ENCODE data around the gene GPBAR1. TPM values are rescaled to one million over a fixed set of nuclear protein-coding genes. Genes with fewer than 3 reads are reported as not detected.

GPBAR1 gene
- total RNA-seq, 2 experiments from 2014 or later, result 0.14 to 0.19 TPM

DNA sequence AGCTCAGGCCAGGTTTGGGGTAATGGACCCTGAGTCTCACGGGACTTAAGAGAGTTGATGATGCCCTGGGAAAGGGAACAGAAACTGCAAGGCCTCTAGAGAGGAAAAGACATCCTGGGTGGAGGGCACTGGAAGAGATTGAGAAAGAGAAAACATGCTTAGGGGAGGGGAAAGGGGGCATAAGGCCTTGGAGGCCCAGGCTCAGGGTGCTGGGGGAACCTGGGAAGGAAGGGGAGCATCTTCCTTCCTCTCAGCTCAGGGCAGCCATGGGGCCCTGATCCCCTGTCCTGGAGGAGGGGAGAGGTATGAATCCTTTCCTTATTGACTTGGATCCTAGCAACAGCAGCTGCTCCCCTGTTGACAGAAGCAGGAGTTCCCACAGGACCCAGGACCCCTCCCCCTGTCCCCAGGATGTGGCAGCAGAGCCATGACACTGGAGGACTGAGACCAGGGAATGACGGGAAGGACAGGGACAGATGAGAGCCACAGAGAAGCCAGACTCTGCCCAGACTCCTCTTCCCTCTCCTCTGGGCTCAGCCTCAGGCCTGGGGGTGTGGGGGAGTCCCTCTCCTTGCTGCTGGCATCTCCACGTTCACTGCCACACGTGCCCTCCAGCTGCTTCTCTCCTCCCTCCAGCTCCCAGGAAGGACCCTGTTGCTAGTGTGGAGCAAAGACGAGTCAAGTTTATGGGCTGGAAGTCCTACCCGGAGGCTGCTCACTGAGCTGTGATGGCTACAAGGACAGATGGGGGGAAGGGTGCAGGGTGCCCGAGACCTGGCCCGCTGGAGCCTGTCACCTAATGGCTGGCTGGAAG is 815 bp downstream of the GPBAR1 start:
- ChIA-PET CTCF (interaction anchor here (1.8 kb wide), 1 partner anchor 10 kb away, joined by 5 read pairs; no protein-coding TSS in a partner anchor), POLR2A (interaction anchor here (0.6 to 1.8 kb wide), 2 partner anchors 9 to 61 kb away, joined by 4 to 6 read pairs; no protein-coding TSS in a partner anchor)

DNA sequence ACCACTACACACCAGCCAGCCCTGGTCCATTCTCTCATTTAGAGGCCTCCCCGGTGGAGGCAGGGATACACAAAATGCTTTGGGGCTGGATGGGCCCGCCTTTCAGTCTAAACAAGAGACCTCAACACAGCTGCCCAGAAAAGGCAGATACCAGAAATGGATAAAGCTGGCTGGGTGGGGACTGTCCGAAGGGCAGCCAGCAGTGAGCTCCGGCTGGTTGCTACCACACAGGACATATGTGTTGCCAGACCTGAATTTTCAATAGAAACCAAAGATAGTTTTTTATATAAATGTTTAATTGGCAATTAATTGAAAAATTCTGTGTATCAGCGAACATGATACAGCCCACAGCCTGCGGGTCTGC is 1.4 kb downstream of the GPBAR1 start:
- peaks cover 12% of the 10 kb centered on the region for H3K4me1 Mint-ChIP-seq (ENCODE audit: low read depth)
- H3K27me3 Mint-ChIP-seq, result no peaks in the 10 kb centered on the region
- no peak overlapping the region for H3K4me3 Mint-ChIP-seq
- H3K27ac Mint-ChIP-seq, result no peak overlapping the region
- H3K36me3 Mint-ChIP-seq, result peaks cover 10% of the 10 kb centered on the region
- H3K9me3 Mint-ChIP-seq, result no peaks in the 10 kb centered on the region
- POLR2A ChIA-PET, result interaction anchor here (0.6 to 1.8 kb wide), 2 partner anchors 10 to 61 kb away, joined by 4 to 6 read pairs; no protein-coding TSS in a partner anchor
- no peak for DNase-seq
- CTCF ChIA-PET, result interaction anchor here (1.8 kb wide), 1 partner anchor 9 kb away, joined by 5 read pairs; no protein-coding TSS in a partner anchor
- intact Hi-C loops (cut with micrococcal nuclease), result no loop called here

More for the DNA sequence above, 815 bp downstream of the GPBAR1 start:
- H3K27ac Mint-ChIP-seq, result no peak overlapping the region
- H3K9me3 Mint-ChIP-seq, result no peaks in the 10 kb centered on the region
- H3K4me3 Mint-ChIP-seq, result no peak overlapping the region
- intact Hi-C loops (cut with micrococcal nuclease), result no loop called here
- H3K36me3 Mint-ChIP-seq, result peaks cover 5% of the 10 kb centered on the region
- H3K27me3 Mint-ChIP-seq, result no peaks in the 10 kb centered on the region
- DNase-seq, result no peak
- H3K4me1 Mint-ChIP-seq (ENCODE audit: low read depth), result peaks cover 16% of the 10 kb centered on the region

DNA sequence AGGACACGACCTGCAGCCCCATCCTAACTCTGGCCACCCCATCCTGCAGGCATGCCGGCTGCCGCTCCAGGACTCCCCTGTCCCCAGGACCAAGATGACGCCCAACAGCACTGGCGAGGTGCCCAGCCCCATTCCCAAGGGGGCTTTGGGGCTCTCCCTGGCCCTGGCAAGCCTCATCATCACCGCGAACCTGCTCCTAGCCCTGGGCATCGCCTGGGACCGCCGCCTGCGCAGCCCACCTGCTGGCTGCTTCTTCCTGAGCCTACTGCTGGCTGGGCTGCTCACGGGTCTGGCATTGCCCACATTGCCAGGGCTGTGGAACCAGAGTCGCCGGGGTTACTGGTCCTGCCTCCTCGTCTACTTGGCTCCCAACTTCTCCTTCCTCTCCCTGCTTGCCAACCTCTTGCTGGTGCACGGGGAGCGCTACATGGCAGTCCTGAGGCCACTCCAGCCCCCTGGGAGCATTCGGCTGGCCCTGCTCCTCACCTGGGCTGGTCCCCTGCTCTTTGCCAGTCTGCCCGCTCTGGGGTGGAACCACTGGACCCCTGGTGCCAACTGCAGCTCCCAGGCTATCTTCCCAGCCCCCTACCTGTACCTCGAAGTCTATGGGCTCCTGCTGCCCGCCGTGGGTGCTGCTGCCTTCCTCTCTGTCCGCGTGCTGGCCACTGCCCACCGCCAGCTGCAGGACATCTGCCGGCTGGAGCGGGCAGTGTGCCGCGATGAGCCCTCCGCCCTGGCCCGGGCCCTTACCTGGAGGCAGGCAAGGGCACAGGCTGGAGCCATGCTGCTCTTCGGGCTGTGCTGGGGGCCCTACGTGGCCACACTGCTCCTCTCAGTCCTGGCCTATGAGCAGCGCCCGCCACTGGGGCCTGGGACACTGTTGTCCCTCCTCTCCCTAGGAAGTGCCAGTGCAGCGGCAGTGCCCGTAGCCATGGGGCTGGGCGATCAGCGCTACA is 2.1 kb downstream of the GPBAR1 start:
- H3K4me1 Mint-ChIP-seq (ENCODE audit: low read depth), result peaks cover 11% of the 10 kb centered on the region
- ChIA-PET CTCF (interaction anchor here (1.8 kb wide), 1 partner anchor 8 kb away, joined by 5 read pairs; no protein-coding TSS in a partner anchor), POLR2A (interaction anchor here (0.6 kb wide), 1 partner anchor 62 kb away, joined by 6 read pairs; no protein-coding TSS in a partner anchor)
- H3K27me3 Mint-ChIP-seq, result no peaks in the 10 kb centered on the region
- no peak overlapping the region for H3K4me3 Mint-ChIP-seq
- H3K9me3 Mint-ChIP-seq, result no peaks in the 10 kb centered on the region
- no peak for DNase-seq
- H3K27ac Mint-ChIP-seq, result no peak overlapping the region
- intact Hi-C loops (cut with micrococcal nuclease), result no loop called here
- peaks cover 12% of the 10 kb centered on the region for H3K36me3 Mint-ChIP-seq

DNA sequence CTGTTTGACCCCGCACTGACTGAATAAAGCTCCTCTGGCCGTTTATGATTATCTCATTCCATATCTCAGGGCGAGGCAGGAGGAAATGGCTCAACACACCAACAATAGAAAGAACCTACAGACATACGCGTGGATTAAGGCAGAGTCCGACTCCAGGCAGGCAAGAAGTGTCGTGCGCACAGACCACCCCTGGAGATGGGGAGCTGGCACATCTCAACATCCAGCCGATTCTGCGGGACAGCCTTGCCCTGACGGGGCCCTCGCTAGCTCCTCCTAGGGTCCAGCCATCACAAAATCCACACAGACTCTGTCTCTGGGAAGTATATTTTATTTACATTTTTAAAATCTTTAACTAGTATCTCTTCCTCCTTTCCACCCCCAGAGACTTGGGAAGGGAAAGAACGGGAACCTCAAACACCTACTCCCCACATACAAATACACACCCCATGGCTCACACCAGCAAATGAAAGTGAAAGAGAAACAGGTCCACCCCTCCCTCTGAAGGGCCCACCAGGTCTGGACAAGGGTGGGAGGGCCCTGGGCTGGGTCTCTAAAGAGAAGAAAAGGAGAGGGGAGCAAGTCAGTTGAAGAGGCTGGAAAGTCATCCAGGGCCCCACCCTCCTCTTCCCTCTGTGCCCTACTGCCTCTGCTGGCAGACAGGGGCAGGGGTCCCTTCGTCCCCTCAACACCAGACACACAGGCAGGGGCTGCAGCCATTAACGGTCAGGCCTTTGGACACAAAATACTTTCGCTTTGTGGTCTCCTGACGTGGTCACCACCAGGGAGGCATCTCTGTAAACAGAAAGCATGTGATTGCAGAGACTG is 3.2 kb downstream of the GPBAR1 start:
- Mint-ChIP-seq H3K4me3 (no peak overlapping the region), H3K9me3 (no peaks in the 10 kb centered on the region), H3K36me3 (peaks cover 12% of the 10 kb centered on the region), H3K4me1 (ENCODE audit: low read depth) (peaks cover 13% of the 10 kb centered on the region), H3K27me3 (no peaks in the 10 kb centered on the region), H3K27ac (no peak overlapping the region)
- intact Hi-C loops (cut with micrococcal nuclease), result no loop called here
- no peak for DNase-seq
- POLR2A ChIA-PET, result interaction anchor here (1.3 kb wide), 1 partner anchor 8 kb away, joined by 3 read pairs; no protein-coding TSS in a partner anchor
- CTCF ChIA-PET, result no interaction called here

DNA sequence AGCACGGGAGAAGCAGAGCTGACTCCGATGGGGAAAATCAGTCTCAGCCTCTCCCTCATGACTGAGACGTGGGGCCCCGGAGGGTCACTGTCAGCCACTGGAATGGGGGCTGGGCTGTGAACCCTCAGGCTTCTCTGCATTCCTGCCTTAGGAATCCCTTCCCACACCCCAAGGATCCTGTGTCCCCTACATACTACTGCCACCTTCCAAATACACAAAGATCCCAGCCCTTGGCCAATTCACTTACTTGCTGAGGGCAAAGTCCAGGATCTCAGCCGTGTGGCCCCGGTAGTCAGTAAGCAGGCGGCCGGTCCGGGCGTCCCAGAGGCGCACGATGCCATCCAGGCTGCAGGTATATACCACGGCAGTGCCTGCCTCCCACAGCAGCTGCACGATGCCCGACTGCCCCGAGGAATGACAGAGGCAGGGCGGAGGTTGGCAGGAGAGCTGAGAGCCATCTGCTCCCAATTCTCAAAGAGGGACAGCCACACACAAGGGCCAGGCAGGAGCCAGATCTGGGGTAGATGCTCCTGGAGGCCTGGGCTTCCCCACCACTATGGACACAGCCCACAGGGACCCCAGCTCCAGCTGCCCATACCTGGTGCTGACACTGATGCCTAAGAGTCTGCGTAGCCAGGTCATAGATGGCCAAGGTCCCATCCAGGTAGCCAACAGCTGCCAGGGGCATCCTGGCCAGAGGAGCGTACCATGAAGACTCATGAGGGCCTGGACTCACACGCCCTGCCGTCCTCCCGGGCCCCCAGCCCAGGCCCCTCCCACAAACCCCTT is 4.2 kb downstream of the GPBAR1 start:
- POLR2A ChIA-PET, result interaction anchor here (1.3 kb wide), 1 partner anchor 8 kb away, joined by 3 read pairs; no protein-coding TSS in a partner anchor

DNA sequence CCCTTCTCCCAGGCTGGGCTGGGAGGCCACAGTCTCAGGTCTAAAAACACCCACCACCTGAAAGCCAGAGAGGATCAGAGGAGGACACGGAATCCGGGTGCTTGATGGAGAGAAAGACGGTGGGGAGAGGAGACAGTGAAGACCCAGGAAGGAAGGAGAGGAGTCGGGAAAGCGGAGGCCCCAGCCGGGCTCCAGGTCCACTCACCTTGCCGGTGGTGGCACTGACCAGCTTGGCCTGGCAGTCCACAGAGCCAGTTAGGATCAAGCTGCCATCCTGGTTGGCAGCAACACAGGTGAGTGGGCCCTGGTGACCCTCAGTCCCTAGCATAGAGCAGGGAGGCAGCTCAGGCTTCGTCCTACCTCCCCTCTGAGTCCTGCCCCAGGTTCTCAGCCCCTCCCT is 4.8 kb downstream of the GPBAR1 start:
- H3K4me3 Mint-ChIP-seq, result no peak overlapping the region
- intact Hi-C loops (cut with micrococcal nuclease), result no loop called here
- H3K27ac Mint-ChIP-seq, result no peak overlapping the region
- H3K9me3 Mint-ChIP-seq, result no peaks in the 10 kb centered on the region
- no peaks in the 10 kb centered on the region for H3K27me3 Mint-ChIP-seq
- DNase-seq, result no peak
- ChIA-PET POLR2A (interaction anchor here (1.5 kb wide), 1 partner anchor 9 kb away, joined by 5 read pairs; no protein-coding TSS in a partner anchor), CTCF (interaction anchor here (1.5 kb wide), 1 partner anchor 8 kb away, joined by 4 read pairs; no protein-coding TSS in a partner anchor)
- H3K4me1 Mint-ChIP-seq (ENCODE audit: low read depth), result peaks cover 19% of the 10 kb centered on the region
- H3K36me3 Mint-ChIP-seq, result peaks cover 16% of the 10 kb centered on the region

More for the DNA sequence above, 4.2 kb downstream of the GPBAR1 start:
- Mint-ChIP-seq H3K9me3 (no peaks in the 10 kb centered on the region), H3K27me3 (no peaks in the 10 kb centered on the region), H3K36me3 (peaks cover 16% of the 10 kb centered on the region), H3K27ac (no peak overlapping the region), H3K4me1 (ENCODE audit: low read depth) (peaks cover 18% of the 10 kb centered on the region), H3K4me3 (no peak overlapping the region)
- intact Hi-C loops (cut with micrococcal nuclease), result no loop called here
- CTCF ChIA-PET, result no interaction called here
- DNase-seq, result no peak

DNA sequence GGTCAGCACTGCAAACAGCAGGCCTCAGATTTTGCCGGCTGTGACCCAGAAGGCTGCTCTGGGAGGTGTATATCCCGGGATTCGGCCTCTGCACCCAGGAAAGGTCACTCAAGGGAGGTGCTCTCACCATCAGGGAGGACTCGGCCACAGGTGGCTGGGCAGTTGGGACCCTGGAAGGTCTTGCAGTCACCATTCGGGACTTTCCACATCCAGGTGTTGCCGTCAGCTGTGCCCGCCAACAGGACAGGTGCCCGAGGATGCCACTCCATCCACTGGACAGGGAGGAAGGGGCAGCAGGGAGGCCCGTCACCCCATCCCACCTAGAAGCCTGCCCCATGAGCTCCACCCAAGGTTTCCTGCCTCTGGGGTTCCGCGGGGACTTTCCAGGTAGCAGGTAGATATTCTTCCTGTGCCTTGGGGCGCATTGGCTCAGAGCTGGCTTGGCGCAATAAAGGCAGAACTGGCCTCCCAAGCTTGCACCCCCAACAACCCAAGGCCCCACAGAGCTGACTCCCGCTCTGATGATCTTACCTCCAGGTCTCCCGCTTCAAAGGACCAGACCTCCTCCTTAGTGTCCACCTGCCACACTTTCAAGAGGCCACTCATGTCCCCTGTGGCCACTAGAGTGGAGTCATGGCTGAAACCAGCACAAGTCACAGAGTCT is 5.6 kb downstream of the GPBAR1 start:
- intact Hi-C loops (cut with micrococcal nuclease), result no loop called here
- Mint-ChIP-seq H3K9me3 (no peaks in the 10 kb centered on the region), H3K27me3 (no peaks in the 10 kb centered on the region), H3K27ac (no peak overlapping the region), H3K4me1 (ENCODE audit: low read depth) (peaks cover 24% of the 10 kb centered on the region), H3K36me3 (peaks cover 16% of the 10 kb centered on the region), H3K4me3 (no peak overlapping the region)
- DNase-seq, result no peak
- ChIA-PET CTCF (interaction anchor here (1.5 kb wide), 1 partner anchor 9 kb away, joined by 4 read pairs; no protein-coding TSS in a partner anchor), POLR2A (interaction anchor here (0.9 to 1.5 kb wide), 2 partner anchors 10 to 15 kb away, joined by 3 to 5 read pairs; no protein-coding TSS in a partner anchor)

DNA sequence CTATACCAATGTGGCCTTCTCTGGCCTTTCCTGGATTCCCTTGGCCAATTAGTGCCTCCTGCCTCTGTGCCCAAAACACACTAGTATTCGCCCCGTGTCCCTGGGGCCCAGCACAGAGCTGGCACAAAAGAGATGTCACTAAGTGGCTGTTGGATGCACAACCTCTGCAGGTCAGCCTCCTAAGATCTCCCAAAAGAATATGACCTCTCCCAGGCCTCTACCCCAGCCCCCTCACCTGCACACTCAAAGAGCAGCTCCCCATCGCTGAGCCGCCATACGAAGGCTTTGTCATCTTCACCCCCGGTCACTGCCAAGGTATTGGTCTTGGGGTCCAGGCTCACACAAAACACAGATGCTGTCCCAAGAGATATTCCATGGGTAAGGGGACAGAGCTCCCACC is 6.4 kb downstream of the GPBAR1 start:
- Mint-ChIP-seq H3K9me3 (no peaks in the 10 kb centered on the region), H3K4me1 (ENCODE audit: low read depth) (peaks cover 32% of the 10 kb centered on the region), H3K36me3 (peaks cover 16% of the 10 kb centered on the region), H3K27me3 (no peaks in the 10 kb centered on the region), H3K4me3 (no peak overlapping the region), H3K27ac (no peak overlapping the region)
- intact Hi-C loops (cut with micrococcal nuclease), result no loop called here
- CTCF ChIA-PET, result no interaction called here
- POLR2A ChIA-PET, result no interaction called here
- no peak for DNase-seq

DNA sequence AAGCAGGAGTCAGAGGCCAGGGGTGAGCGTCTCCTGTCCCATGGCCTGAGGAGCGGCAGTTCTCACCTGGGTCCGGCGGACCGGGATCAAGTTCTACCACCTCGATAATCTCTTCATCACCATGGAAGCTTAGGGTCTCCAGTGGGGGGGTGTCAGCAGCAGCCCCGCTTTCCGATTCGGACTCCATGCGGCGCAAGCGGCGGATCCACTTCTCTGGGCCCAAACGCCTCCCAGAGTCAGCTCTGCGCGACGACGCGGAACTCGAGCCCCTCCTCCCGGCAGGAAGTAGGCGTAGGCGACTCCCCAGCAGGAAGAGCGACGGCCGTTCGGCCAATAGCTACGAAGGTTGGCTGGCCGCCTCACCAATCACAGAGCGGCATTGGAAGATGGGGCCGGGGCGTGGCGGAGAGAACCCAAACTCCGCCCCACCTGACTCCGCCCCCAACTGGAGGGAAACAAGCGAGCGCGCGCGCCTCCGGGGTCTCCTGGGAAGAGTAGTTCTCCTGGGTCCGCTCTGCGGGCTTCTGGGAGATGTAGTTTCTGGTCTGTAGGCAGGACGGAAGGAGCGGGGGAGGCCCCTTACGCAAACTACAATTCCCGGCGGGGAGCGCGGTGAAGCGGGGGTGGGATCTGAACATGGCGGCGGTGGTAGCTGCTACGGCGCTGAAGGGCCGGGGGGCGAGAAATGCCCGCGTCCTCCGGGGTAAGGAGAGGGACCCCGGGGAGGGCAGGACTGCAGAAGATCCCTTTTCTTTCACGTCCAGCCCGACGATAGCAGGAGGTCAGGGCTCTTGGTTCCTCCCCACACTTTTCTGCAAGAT is 9.3 kb downstream of the GPBAR1 start, which contains the start of the genes AAMP and PNKD:
AAMP (minus strand) TSS at position 238 of the 821 bp plus-strand sequence; CDS start at position 187, 51 bp downstream.
PNKD (plus strand) TSS at position 620 of the 821 bp plus-strand sequence; CDS start at position 637, 17 bp downstream.
- H3K4me1 Mint-ChIP-seq (ENCODE audit: low read depth), result peaks cover 29% of the 10 kb centered on the region
- H3K27me3 Mint-ChIP-seq, result no peaks in the 10 kb centered on the region
- H3K36me3 Mint-ChIP-seq, result peaks cover 20% of the 10 kb centered on the region
- peak within 1 kb of the TSS; percentile 82 for H3K27ac Mint-ChIP-seq
- peak within 1 kb of the TSS; percentile 84 for H3K4me3 Mint-ChIP-seq
- CTCF ChIA-PET, result interaction anchor here (0.6 to 7.7 kb wide), 15 partner anchors 8 to 485 kb away, joined by 3 to 197 read pairs (median 5); partner anchors contain the start of genes CATIP and TMBIM1
- peak; percentile 100 for DNase-seq
- H3K9me3 Mint-ChIP-seq, result no peaks in the 10 kb centered on the region
- POLR2A ChIA-PET, result interaction anchor here (0.6 to 8.4 kb wide), 7 partner anchors 17 to 389 kb away, joined by 3 to 115 read pairs (median 5); partner anchors contain the start of genes ARPC2, BCS1L, TMBIM1 and ZNF142
- intact Hi-C loops (cut with micrococcal nuclease), result loop anchor here (1.0 to 5.0 kb wide), 10 partner anchors 13 to 1009 kb away; partner anchors contain the start of genes ARPC2, CNOT9, CXCR1 and DNAJB2
